RPMI7951 (cell line): ENCODE measurements around the gene ZNF385C. TPM values are rescaled to one million over a fixed set of nuclear protein-coding genes. Genes with fewer than 3 reads are reported as not detected.

Experiments used
- DNase-seq: peaks from one replicate; pipeline ENCODE4 v3.0.0-alpha.2; 2012; ENCODE audit warnings: low read depth
- total RNA-seq: library from RNA; depleted of rRNA; stranded (reverse); fragments of >200 nt; shearing (Covaris generic); gene quantifications from 2 replicates; pipeline ENCODE4 v1.2.3, GENCODE V29; 2014

ZNF385C gene
- total RNA-seq, 1 experiment from 2014 or later, result not detected

- no peak for DNase-seq
Measured at GRCh38 chr17:42125565-42125964, 27.3 kb upstream of the ZNF385C start.

DNA sequence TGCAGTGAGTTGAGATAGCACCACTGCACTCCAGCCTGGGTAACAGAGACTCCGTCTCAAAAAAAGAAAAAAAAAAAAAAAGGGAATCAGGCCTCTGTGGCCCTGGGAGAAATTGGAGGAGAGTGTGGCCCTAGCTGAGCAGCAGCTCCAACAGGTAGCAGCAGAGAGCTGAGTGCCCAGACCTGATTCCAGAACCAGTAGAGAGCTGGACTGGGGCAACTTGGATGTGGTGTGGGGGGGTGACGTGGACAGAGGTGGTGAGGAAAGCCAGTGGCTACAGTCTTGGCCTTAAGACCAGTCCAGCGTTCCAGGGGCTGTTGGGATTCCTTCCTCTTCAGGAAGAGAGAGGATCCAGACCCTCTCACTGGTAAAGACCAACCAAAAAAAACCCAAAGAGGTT lies 26.0 kb upstream of the ZNF385C start:
- DNase-seq, result no peak

- DNase-seq, result no peak
Measured at GRCh38 chr17:42122371-42123303, 24.4 kb upstream of the ZNF385C start, which contains the start of gene HSPB9. Gene HSPB9 (plus strand): TSS chr17:42122804. CDS start chr17:42122851, 47 bp downstream.

- DNase-seq, result peak; percentile 79
Measured at GRCh38 chr17:42120770-42121769, 22.8 kb upstream of the ZNF385C start, which contains the start of gene KAT2A. Gene KAT2A (minus strand): TSS chr17:42121367. CDS start chr17:42121304, 63 bp downstream.

GRCh38 chr17:42120161-42120769 lies 22.0 kb upstream of the ZNF385C start:
- no peak for DNase-seq

- no peak for DNase-seq
Measured at GRCh38 chr17:42119301-42119700, 21.0 kb upstream of the ZNF385C start.

DNA sequence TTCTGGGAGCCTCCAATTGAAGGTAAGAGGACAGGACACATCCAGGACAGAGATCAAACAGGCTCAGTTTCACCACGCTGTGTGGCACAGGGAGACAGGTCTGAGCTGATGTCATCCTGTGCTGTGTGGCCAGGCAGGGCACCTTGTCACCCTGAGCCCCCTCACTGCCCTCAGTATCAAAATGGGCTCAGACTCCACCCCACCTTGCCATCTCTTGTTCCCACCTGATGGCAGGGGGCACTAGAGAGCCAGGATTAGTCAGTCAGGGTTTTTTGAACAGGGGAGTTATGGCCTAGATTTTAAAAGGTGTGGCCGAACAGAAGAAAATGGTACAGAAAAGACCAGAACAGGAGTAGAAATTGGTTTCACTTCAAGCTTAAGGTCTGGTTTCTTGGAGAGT lies 20.3 kb upstream of the ZNF385C start:
- no peak for DNase-seq

GRCh38 chr17:42118126-42118510 lies 19.8 kb upstream of the ZNF385C start:
- no peak for DNase-seq

- DNase-seq, result no peak
Measured at GRCh38 chr17:42117397-42118125, 19.3 kb upstream of the ZNF385C start.

DNA sequence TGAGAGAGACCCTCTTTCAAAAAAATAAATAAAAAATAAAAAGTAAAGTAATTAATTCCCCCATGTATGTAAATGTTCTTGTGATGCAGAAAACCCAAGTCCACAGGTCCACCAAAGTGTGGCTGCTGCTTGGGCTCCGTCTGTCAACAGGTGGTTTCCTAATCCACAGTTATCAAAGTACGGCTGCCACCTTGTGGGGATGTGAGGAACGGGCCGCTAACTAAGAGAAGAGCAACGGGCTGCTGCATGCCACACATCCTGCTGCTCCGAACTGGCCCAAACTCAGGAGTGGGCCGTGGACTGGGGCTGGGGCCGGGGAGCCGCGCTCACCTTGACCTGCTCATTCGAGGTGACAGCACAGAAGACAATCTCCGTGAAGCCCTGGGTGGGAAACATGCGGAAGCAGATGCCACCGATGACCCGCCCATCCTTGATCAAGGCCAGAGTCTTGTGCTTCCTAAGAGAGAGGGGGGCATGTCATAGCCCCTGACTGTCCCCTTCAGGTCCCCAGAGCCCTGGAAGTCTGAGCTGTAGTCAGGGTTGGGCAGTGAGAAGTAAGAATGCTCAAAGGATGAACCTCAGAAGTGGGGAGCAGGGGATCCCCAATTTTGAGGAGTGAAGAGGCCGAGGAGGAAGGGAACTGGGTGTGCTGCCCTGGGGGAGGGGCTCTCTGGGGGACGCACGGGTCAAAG lies 18.6 kb upstream of the ZNF385C start:
- DNase-seq, result peak; percentile 70

GRCh38 chr17:42114118-42114517 lies 15.8 kb upstream of the ZNF385C start:
- DNase-seq, result no peak

GRCh38 chr17:42113293-42114069 lies 15.2 kb upstream of the ZNF385C start:
- DNase-seq, result no peak

DNA sequence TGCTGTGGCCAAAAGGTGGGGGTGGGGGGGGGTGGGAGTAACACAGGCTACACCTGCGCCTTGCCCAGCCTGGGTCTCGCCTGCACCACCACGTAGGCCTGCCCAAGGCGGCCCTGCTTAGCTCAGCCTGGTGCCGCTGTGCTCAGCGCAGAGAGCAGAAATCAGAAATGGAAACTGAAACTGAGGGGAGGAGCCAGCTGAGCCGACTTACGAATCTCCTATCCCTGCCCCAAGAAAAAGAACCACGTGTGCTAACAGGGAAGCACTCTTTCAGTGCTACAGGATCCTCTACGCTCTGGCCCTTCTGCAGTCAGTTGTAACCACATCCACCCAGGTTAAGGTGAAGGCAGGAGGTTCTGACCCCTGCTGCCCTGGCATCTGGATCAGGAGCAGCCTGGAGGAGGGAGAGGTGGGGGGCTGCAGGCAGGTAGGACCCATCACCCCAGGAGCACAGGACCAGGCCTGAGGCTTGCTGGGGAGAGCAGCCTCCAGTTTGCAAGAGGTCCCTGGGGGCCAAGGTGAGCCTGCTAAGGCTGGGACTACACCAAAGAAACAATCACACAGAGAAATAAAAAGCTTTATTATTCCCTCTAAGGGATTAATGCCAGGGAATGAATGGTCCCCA lies 14.4 kb upstream of the ZNF385C start, which contains the start of gene DHX58:
DHX58 (minus strand) TSS at position 163 of the 625 bp plus-strand sequence. CDS start 822 bp downstream, outside the sequence.
- peak; percentile 85 for DNase-seq

DNA sequence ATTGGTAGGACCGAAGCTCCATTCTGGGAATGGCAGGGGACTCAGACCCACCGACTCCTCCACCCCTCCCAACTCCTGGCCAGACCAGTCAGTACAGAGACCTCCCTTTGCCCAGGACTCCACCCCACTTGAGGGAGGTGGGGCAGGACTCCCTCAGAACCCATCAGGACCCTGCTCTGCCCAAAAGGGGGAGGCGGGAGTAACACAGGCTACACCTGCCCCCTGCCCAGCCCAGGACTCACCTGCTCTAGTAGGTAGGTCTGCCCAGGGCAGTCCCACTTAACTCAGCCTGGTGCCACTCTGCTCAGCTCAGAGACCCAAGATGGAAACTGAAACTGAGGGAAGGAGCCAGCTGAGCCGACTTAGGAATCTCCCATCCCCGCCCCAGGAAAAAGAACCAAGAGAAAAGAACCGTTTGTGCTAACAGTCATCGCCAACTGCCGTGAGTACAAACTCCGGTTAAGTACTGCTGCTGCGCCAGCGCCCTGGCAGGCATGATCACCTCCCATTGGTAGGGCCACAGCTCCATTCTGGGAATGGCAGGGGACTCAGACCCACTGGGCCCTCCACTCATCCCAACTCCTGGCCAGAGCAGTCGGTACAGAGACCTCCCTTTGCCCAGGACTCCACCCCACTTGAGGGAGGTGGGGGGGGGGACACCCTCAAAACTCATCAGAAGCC lies 13.7 kb upstream of the ZNF385C start:
- DNase-seq, result peak; percentile 55

GRCh38 chr17:42111265-42111636 lies 13.0 kb upstream of the ZNF385C start:
- no peak for DNase-seq

DNA sequence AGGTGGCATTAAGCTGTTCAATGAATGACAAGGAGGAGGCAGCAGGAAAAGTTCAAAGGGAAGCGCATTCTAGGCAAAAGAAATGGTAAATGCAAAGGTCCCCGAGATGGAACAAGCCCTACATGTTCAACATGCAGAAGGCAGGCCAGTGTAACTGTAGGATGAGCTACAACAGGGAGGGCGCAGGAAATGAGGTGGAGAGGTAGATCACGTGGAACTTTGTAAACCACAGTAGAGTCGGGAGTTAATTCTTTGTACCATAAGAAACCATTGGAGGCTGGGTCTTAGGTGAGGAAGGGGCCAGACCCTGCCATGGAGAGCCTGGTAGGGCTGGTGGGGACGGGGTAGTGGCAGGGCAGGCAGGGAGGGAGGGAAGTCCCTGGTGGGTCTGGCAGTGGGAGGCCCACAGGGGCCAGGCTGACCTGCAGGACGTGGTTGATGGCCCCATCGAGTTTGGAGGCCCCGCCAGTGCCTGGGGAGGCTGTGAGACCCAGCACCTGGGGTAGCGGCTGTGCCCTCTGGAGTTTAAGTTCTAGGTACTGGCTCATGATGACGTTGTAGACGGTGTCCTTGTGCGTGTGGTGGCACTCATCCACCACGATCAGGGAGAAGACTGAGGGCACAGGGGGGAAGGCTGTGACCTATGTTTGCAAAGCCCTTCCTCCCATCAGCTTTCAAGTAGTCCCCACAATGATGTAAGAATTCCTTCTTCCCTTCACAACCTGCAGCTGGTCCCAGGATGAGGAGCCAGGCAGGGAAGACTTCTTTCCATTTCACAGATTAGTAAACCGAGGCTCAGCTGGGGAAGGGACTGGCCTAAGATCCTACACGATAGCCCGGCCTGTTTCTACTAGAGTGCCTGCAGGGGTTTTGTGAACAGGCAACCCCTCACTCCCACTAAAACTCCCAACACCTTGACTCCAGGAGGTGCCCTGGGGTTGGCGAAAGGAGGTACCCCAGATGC lies 12.3 kb upstream of the ZNF385C start:
- DNase-seq, result no peak

GRCh38 chr17:42109086-42109485 lies 10.8 kb upstream of the ZNF385C start:
- no peak for DNase-seq
